Measurements from ENCODE around the gene SLC39A10. TPM values are rescaled to one million over a fixed set of nuclear protein-coding genes. Genes with fewer than 3 reads are reported as not detected.
A peak's percentile ranks its signal among the peaks of the same experiment; 100 is the strongest.

SLC39A10 gene
- total RNA-seq, 4 donors from 2014 or later: 8.0 to 13.6 (median 10.5) TPM

GRCh38 chr2:195656161-195656858, 716 bp upstream of the SLC39A10 start:
- intact Hi-C loops (cut with DNase I; ENCODE audit: low total_unique reads): no loop called here
- no peak for TF ChIP-seq CTCF (IDR thresholded peaks at IDR 0.05)
- TF ChIP-seq POLR2A (IDR thresholded peaks at IDR 0.05): no peak
- H3K4me3 ChIP-seq (ENCODE audit: low read depth, poor library complexity, severe bottlenecking): peak overlapping the region; percentile 11
- 18 to 20% methylated on average over 19 of the region's 19 CpGs for WGBS, 2 donors
- peak in 1 of 2 donors; percentile 54 for DNase-seq (ENCODE audit: low spot score in 2 of 2)

- TF ChIP-seq CTCF (IDR thresholded peaks at IDR 0.05) (no peak), POLR2A (IDR thresholded peaks at IDR 0.05) (no peak)
- peak overlapping the region; percentile 97 for H3K4me3 ChIP-seq (ENCODE audit: low read depth, poor library complexity, severe bottlenecking)
- peak; percentile 75 to 91 for DNase-seq (ENCODE audit: low spot score in 2 of 2)
- 0% methylated on average over 37 to 46 of the region's 66 CpGs for WGBS, 2 donors
- intact Hi-C loops (cut with DNase I; ENCODE audit: low total_unique reads): loop anchor here (2.0 kb wide), 1 partner anchor 77 kb away; no protein-coding TSS in a partner anchor
Measured at GRCh38 chr2:195657634-195658540, 861 bp downstream of the SLC39A10 start.

- no peak overlapping the region for H3K4me3 ChIP-seq (ENCODE audit: low read depth, poor library complexity, severe bottlenecking)
- no peak for DNase-seq (ENCODE audit: low spot score in 2 of 2)
- intact Hi-C loops (cut with DNase I; ENCODE audit: low total_unique reads): loop anchor here (2.0 kb wide), 1 partner anchor 78 kb away; no protein-coding TSS in a partner anchor
- TF ChIP-seq POLR2A (IDR thresholded peaks at IDR 0.05) (no peak), CTCF (IDR thresholded peaks at IDR 0.05) (no peak)
- WGBS, 2 donors: 0 to 3% methylated on average over 1 of the region's 1 CpG
Measured at GRCh38 chr2:195658541-195658890, 1.5 kb downstream of the SLC39A10 start.

DNA sequence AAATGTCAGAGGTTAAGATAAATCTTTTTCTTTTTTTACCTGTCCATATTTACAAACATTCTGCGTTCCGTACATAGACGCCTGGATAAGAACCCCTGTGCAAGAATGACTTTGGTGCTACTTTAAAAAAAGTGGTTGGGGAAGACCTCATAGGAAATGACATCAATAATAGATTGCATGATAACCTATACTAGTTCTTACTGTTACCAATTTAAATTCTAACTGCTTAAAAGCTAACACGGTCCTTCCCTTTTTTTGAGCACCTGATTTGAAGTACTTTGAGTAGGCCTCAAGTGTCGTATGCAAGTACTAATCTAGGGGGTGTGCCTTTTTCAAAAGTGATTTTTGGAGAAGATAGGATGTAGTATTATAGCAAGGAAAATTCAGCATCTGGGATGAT, 2.1 kb downstream of the SLC39A10 start:
- 35 to 36% methylated on average over 5 of the region's 5 CpGs for WGBS, 2 donors
- intact Hi-C loops (cut with DNase I; ENCODE audit: low total_unique reads): loop anchor here (2.0 kb wide), 1 partner anchor 78 kb away; no protein-coding TSS in a partner anchor
- no peak for TF ChIP-seq CTCF (IDR thresholded peaks at IDR 0.05)
- TF ChIP-seq POLR2A (IDR thresholded peaks at IDR 0.05): no peak

GRCh38 chr2:195659982-195660890, 3.2 kb downstream of the SLC39A10 start:
- intact Hi-C loops (cut with DNase I; ENCODE audit: low total_unique reads): loop anchor here (2.0 kb wide), 1 partner anchor 79 kb away; no protein-coding TSS in a partner anchor
- DNase-seq (ENCODE audit: low spot score in 2 of 2): peak; percentile 81 to 90
- peak in 1 of 3 donors; percentile 24 for TF ChIP-seq CTCF (IDR thresholded peaks at IDR 0.05)
- no peak for TF ChIP-seq POLR2A (IDR thresholded peaks at IDR 0.05)
- H3K4me3 ChIP-seq (ENCODE audit: low read depth, poor library complexity, severe bottlenecking): no peak overlapping the region
- WGBS, 2 donors: 32% methylated on average over 6 of the region's 6 CpGs

More for the DNA sequence above, 2.1 kb downstream of the SLC39A10 start:
- no peak overlapping the region for H3K4me3 ChIP-seq (ENCODE audit: low read depth, poor library complexity, severe bottlenecking)
- DNase-seq (ENCODE audit: low spot score in 2 of 2): no peak
